ENCODE results near the gene LMNTD2. TPM values are rescaled to one million over a fixed set of nuclear protein-coding genes. Genes with fewer than 3 reads are reported as not detected.

Gene LMNTD2
- total and polyA plus RNA-seq, 2 of the 13 experiments (the other 11 are each of a cell fraction or from before 2014, with no cell fraction given), result 1.1 to 3.1 TPM

DNA sequence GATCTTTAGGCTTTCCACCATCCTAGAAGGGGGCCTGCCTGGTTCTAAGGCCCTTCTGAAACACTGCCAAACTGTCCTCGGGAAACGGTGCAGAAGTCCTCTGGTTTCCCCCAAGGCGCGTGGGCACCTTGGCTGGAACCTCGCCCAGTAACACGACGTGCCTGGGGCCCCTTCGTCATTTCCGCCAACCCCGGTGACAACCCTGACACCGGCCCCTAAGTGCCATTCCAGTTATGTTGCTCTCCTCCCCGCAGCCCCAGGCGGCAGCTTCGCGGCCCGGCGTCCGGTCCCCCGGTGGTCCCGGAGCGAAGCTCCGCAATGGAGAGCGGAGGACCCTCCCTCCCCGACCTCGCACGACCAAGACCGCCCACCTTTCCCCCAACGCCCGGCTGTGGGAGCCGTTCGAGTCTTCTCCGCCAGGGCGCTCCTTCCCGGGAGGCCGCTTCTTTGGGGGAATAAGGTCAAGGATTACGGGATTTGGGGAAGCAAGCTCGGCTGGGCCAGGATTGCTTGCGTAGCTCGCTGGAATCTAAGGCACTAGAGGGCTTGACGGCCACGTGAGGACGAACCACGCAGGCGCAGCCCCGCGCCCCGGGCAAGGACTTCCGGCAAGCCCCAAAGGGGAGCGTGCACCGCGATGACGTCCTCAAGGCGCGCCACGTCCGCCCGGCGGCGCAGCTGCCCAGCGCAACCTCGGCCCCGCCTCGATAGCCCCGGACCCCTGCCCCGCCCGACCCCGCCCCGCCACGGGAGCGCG lies 54.1 kb downstream of the LMNTD2 start (continued):
- TF ChIP-seq RXRA (CRISPR knock-in tag; IDR thresholded peaks at IDR 0.05) (peak; percentile 55; the same call in 1 of the 2 replicates), TCF7L2 (IDR thresholded peaks at IDR 0.05; ENCODE audit: low read depth, low read length) (no peak), ZNF337 (CRISPR knock-in tag; IDR thresholded peaks at IDR 0.05; ENCODE audit: borderline replicate concordance, low read depth) (no peak), KDM5A (IDR thresholded peaks at IDR 0.05; ENCODE audit: borderline replicate concordance, low read length) (peak; percentile 92), ZNF354B (CRISPR knock-in tag; IDR thresholded peaks at IDR 0.05) (peak; percentile 58; the same call in 1 of the 2 replicates), PHF20 (CRISPR knock-in tag; IDR thresholded peaks at IDR 0.05) (peak; percentile 88), ZNF816 (CRISPR knock-in tag; IDR thresholded peaks at IDR 0.05; ENCODE audit: borderline replicate concordance) (no peak), MBD4 (IDR thresholded peaks at IDR 0.05; ENCODE audit: borderline replicate concordance, low read length) (no peak), KAT7 (CRISPR knock-in tag; IDR thresholded peaks at IDR 0.05; ENCODE audit: borderline replicate concordance) (no peak), ZNF674 (CRISPR knock-in tag; IDR thresholded peaks at IDR 0.05; ENCODE audit: low read depth) (peak; percentile 75; the same call in 1 of the 2 replicates), GFI1 (CRISPR knock-in tag; IDR thresholded peaks at IDR 0.05; ENCODE audit: borderline replicate concordance) (no peak; the same call in 1 of the 2 replicates), HNRNPK (IDR thresholded peaks at IDR 0.05; ENCODE audit: low read depth, low read length, poor library complexity, severe bottlenecking) (no peak), SMARCE1 (IDR thresholded peaks at IDR 0.05; ENCODE audit: borderline replicate concordance) (no peak), CREM (IDR thresholded peaks at IDR 0.05) (peak; percentile 83), CREM (CRISPR knock-in tag; IDR thresholded peaks at IDR 0.05) (peak; percentile 69; the same call in 1 of the 2 replicates), ATF7 (IDR thresholded peaks at IDR 0.05) (no peak), ATF7 (CRISPR knock-in tag; IDR thresholded peaks at IDR 0.05) (no peak; the same call in 1 of the 2 replicates), SP140L (CRISPR knock-in tag; IDR thresholded peaks at IDR 0.05; ENCODE audit: borderline replicate concordance) (no peak; the same call in 1 of the 2 replicates), AGO1 (IDR thresholded peaks at IDR 0.05; ENCODE audit: low read depth, low read length, poor library complexity, severe bottlenecking) (peak; percentile 77), ZFP37 (CRISPR knock-in tag; IDR thresholded peaks at IDR 0.05; ENCODE audit: borderline replicate concordance) (0 out of 2 replicates have a peak, but pooled peaks have one; percentile 49), MAF1 (CRISPR knock-in tag; IDR thresholded peaks at IDR 0.05; ENCODE audit: borderline replicate concordance) (0 out of 2 replicates have a peak, but pooled peaks have one; percentile 14), FOXC1 (CRISPR knock-in tag; IDR thresholded peaks at IDR 0.05; ENCODE audit: borderline replicate concordance) (no peak; the same call in 1 of the 2 replicates), ZNF713 (CRISPR knock-in tag; IDR thresholded peaks at IDR 0.05) (no peak)
- TF ChIP-seq, protein P1, sequence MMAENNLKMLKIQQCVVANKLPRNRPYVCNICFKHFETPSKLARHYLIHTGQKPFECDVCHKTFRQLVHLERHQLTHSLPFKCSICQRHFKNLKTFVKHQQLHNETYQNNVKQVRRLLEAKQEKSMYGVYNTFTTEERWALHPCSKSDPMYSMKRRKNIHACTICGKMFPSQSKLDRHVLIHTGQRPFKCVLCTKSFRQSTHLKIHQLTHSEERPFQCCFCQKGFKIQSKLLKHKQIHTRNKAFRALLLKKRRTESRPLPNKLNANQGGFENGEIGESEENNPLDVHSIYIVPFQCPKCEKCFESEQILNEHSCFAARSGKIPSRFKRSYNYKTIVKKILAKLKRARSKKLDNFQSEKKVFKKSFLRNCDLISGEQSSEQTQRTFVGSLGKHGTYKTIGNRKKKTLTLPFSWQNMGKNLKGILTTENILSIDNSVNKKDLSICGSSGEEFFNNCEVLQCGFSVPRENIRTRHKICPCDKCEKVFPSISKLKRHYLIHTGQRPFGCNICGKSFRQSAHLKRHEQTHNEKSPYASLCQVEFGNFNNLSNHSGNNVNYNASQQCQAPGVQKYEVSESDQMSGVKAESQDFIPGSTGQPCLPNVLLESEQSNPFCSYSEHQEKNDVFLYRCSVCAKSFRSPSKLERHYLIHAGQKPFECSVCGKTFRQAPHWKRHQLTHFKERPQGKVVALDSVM (CRISPR knock-in tag; IDR thresholded peaks at IDR 0.05), result no peak
- TF ChIP-seq, protein P2, sequence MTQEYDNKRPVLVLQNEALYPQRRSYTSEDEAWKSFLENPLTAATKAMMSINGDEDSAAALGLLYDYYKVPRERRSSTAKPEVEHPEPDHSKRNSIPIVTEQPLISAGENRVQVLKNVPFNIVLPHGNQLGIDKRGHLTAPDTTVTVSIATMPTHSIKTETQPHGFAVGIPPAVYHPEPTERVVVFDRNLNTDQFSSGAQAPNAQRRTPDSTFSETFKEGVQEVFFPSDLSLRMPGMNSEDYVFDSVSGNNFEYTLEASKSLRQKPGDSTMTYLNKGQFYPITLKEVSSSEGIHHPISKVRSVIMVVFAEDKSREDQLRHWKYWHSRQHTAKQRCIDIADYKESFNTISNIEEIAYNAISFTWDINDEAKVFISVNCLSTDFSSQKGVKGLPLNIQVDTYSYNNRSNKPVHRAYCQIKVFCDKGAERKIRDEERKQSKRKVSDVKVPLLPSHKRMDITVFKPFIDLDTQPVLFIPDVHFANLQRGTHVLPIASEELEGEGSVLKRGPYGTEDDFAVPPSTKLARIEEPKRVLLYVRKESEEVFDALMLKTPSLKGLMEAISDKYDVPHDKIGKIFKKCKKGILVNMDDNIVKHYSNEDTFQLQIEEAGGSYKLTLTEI (CRISPR knock-in tag; conservative IDR thresholded peaks at IDR 0.05), result no peak
- TF ChIP-seq, protein P3, sequence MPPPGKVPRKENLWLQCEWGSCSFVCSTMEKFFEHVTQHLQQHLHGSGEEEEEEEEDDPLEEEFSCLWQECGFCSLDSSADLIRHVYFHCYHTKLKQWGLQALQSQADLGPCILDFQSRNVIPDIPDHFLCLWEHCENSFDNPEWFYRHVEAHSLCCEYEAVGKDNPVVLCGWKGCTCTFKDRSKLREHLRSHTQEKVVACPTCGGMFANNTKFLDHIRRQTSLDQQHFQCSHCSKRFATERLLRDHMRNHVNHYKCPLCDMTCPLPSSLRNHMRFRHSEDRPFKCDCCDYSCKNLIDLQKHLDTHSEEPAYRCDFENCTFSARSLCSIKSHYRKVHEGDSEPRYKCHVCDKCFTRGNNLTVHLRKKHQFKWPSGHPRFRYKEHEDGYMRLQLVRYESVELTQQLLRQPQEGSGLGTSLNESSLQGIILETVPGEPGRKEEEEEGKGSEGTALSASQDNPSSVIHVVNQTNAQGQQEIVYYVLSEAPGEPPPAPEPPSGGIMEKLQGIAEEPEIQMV (CRISPR knock-in tag; IDR thresholded peaks at IDR 0.05; ENCODE audit: low read depth), result no peak

All from HepG2 (cell line).